Smooth muscle cell of the pulmonary artery (primary cell): Measurements from ENCODE around the gene CDC42BPB. TPM values are rescaled to one million over a fixed set of nuclear protein-coding genes. Genes with fewer than 3 reads are reported as not detected.

ENCODE experiments used
- total RNA-seq: library from RNA; depleted of rRNA; stranded (reverse); fragments of >200 nt; gene quantifications from 2 replicates; pipeline ENCODE4 v1.2.3, GENCODE V29; 2014

CDC42BPB gene
- total RNA-seq, result 138 and 187 TPM in 2 replicates

GRCh38 chr14:103057372-103058163, at the start of gene CDC42BPB:
TSS of gene CDC42BPB (minus strand) at chr14:103057549. CDS start at chr14:103057173, 376 bp downstream.

GRCh38 chr14:103094406-103095209, 37.3 kb upstream of the CDC42BPB start, which contains the start of gene EXOC3L4:
TSS of gene EXOC3L4 (plus strand) at chr14:103094725. CDS start at chr14:103100220, 5,495 bp downstream.

DNA sequence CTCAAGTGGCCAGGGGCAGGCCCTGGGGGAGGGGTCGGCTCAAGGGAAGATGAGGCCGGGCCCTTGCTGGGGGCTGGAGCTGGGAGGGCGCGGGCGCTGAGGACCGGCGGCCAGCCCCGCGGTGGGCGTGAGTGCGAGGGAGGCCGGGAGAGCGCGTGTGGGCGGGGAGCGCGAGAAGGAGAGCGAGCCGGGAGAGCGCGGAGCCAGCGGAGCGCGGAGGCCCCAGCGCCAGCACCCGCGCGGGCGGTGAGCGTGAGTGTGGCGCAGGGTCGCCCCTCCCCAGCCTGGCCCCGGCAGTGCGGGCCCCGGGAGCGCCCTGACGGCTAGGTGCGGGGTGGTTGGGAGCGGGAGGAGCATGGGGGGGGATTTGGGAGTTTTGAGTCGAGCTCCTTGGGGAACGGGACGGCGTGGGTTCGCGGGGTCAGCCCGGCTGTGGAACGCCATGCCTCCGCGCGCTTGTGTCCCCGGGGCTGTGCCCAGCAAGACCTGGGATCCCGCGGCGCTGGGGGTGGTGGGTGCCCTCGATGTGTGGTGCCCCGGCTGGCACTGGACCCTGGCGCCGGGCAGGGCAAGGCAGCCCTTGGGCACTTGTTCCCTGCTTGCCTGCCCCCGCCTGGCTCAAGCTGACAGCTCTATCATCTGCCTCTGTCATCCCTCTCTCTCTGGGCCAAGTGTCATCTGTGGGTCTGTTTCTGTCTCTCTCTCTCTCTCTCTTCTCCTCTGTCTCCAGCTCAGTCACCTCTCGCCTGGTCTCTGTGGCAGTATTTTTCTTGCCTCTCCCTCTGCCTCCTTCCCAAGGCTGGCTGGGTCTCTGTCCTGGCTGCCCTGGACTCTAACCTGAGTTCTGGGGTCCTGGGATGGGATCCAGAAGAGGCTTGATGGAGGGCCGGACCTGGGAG, 26.9 kb upstream of the CDC42BPB start, which contains the start of gene LBHD2:
TSS of gene LBHD2 (plus strand) at position 190 of the 899 bp plus-strand sequence. CDS start 1,803 bp downstream, outside the sequence.

DNA sequence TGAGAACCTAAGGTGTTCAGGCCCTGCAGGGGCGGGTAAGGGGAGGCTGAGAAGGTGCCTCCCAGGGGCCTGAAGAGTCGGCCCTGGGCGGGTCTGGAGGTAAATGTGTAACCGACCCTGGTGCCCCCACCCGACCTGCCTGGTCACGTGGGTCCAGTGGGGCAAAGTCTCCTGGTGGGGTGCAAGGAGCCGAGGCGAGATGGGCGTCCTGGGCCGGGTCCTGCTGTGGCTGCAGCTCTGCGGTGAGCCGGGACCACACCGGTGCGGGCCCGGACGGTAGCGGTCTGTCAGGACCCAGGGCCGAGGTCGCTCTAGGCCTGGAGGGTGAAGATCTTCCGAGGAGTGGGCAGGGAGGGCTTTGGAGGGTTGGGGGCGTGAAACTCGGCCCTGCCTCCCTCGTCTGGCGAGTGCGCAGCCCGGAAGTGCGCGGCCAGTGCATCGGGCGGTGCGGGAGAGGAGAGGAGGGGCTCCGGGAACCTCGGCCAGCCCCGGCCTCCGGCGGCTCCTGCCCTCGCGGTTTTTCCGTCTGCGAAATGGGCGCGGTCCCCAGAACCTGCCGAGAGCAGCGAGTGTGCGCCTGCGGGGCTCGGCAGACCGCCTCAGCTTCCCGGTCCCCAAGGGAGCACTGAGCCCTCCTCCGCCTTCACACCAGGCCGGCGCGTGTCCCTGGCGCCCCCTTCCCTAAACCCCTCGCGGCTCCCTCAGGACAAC, 134.7 kb downstream of the CDC42BPB start, which contains the start of gene AMN:
TSS of gene AMN (plus strand) at position 174 of the 711 bp plus-strand sequence. CDS start at position 200, 26 bp downstream.

Other genes with a start within 250 kb of the CDC42BPB start
- gene AMN, start 134.9 kb downstream of the CDC42BPB start, total RNA-seq, result 0.07 and 0.13 TPM in 2 replicates
- gene LBHD2, start 26.7 kb upstream of the CDC42BPB start, total RNA-seq, result not detected in 2 replicates
- gene EXOC3L4, start 37.2 kb upstream of the CDC42BPB start, total RNA-seq, result 0.39 TPM in 1 of 2 replicates, not detected in the other
- 46.8 and 69.0 TPM in 2 replicates for gene TNFAIP2, start 65.9 kb upstream of the CDC42BPB start, total RNA-seq